H1 (cell line): ENCODE measurements around the gene XRRA1. TPM values are rescaled to one million over a fixed set of nuclear protein-coding genes. Genes with fewer than 3 reads are reported as not detected.

Source experiments
- CBX8 ChIP-seq: fragments of 300-800, 300-1000 bp; sonication (generic); IDR thresholded peaks from 2 replicates; pipeline ENCODE4 v1.7.1; 2016; ENCODE audit warnings: low read depth, low read length, borderline replicate concordance
- NRF1 ChIP-seq: IDR thresholded peaks from 2 replicates; pipeline ENCODE4 v1.6.1; 2011; ENCODE audit warnings: mild to moderate bottlenecking, low read depth, low read length, improper control_type of control experiment
- SIX5 ChIP-seq: IDR thresholded peaks from 2 replicates; pipeline ENCODE4 v1.6.1; 2011; ENCODE audit warnings: mild to moderate bottlenecking, low read depth, low read length
- TAF7 ChIP-seq: optimal IDR thresholded peaks from 2 replicates; pipeline ENCODE3; 2011; ENCODE audit warnings: low read depth, mild to moderate bottlenecking, inconsistent platforms, low read length, moderate library complexity, borderline replicate concordance
- TBP ChIP-seq: IDR thresholded peaks from 2 replicates; pipeline ENCODE4 v1.6.1; 2011; ENCODE audit warnings: low read depth, low read length, improper control_type of control experiment
- ZNF274 ChIP-seq: IDR thresholded peaks from 2 replicates; pipeline ENCODE4 v1.7.0; 2012; ENCODE audit warnings: low read length, borderline replicate concordance; ENCODE audit errors: extremely low read depth
- polyA plus RNA-seq, 7 experiments: library from polyadenylated mRNA; depleted of rRNA in 3 of 7; stranded (reverse) in 5 of 7; unstranded in 2 of 7; fragments of >200 nt in 5 of 7; fragments of 200-250 nt in 2 of 7; gene quantifications; 1 replicate in 5 of 7; 2 replicates in 1 of 7; 4 replicates in 1 of 7; pipeline versions ENCODE4 v1.2.1 to v1.2.3, GENCODE V29; 2011 to 2013; ENCODE audit warnings: missing spikeins in 2 of 7, mixed read lengths in 2 of 7
- total RNA-seq: library from RNA; stranded (reverse); fragmentation: NEBNext Ultra II Directional; extraction: Animal tissue kit (Norgen Biotek cat#: 25700); gene quantifications from 2 replicates; pipeline ENCODE4 v1.2.1, GENCODE V29; 2021

Gene XRRA1
- total and polyA plus RNA-seq, 2 of the 8 experiments (the other 6 are each of a cell fraction or from before 2014, with no cell fraction given): 2.1 to 7.1 TPM

DNA sequence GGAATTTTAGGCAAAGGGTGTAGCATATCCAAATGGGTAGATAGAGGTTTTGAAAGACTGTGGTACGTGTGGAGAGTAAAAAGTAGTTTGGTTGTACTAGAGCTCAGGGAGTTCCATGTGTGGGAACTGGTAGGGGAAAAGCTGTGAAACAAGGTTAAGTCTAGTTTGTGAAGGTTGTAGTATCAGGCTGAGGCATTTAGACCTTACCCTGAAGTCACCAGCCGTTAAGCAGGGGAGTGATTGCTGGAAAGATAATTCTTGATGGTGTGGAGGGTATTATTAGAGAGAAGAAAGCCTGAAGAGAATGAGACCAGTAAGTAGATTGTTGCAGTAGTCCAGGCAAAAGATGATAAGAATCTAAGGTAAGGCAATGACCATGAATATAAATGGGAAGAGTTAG lies 132.2 kb downstream of the XRRA1 start (continued):
- TF ChIP-seq NRF1 (no peak), TBP (no peak), SIX5 (no peak), ZNF274 (no peak), TAF7 (no peak), CBX8 (no peak)
- TF ChIP-seq, all 59 proteins: peak for 0
